ENCODE results near the gene THRSP. TPM values are rescaled to one million over a fixed set of nuclear protein-coding genes. Genes with fewer than 3 reads are reported as not detected.
"Not testable (repeated sequence)": the region's sequence is repeated elsewhere in the genome, so short reads cannot be mapped to it uniquely, and the experiment has no call there.

THRSP gene
- total RNA-seq, 4 donors from 2014 or later = not detected

DNA sequence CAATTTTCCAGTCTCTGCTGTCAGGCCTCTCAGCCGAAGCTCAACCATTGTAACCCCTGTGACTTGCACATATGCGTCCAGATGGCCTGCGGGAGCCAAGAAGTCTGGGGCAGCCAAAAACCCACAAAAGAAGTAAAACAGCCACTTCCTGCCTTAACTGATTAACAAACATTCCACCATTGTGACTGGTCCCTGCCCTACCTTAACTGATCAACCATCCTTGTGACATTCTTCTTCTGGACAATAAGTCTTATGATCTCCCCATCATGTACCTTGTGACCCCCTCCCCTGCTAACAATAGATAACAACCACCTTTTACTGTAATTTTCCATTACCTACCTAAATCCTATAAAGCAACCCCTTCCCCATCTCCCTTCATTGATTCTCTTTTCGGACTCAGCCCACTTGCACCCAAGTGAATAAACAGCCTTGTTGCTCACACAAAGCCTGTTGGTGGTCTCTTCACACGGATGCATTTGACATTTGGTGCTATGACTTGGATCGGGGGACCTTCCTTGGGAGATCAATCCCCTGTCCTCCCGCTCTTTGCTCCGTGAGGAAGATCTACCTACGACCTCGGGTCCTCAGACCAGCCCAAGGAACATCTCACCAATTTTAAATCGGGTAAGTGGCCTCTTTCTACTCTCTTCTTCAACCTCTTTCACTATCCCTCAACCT lies 17.3 kb downstream of the THRSP start:
- Histone ChIP-seq H3K27ac (peak overlapping the region in 1 of 4 donors; percentile 92), H3K27me3 (no peaks in the 10 kb centered on the region), H3K4me3 (no peak overlapping the region), H3K36me3 (no peaks in the 10 kb centered on the region), H3K4me1 (peaks cover 10 to 34% (median 21%) of the 10 kb centered on the region in 4 donors), H3K9me3 (no peaks in the 10 kb centered on the region)
- intact Hi-C loops (cut with DNase I; ENCODE audit: low total_unique reads) = no loop called here
- WGBS, 2 donors (ENCODE audit: low coverage in 1 of 2) = 79% methylated on average over 9 to 11 of the region's 11 CpGs
- DNase-seq = no peak
- in situ Hi-C loops (cut with MboI; ENCODE audit: low pct_ligation_motif_present in 1 of 4, low pct_unique_long_range_greater_than_20kb in 1 of 4, low sequenced_read_pairs in 3 of 4) = no loop called here
- TF ChIP-seq CTCF (IDR thresholded peaks at IDR 0.05) = no peak
- TF ChIP-seq POLR2A (IDR thresholded peaks at IDR 0.05) = no peak
- TF ChIP-seq EP300 (IDR thresholded peaks at IDR 0.05; ENCODE audit: low read depth) = no peak
- TF ChIP-seq POLR2AphosphoS5 (IDR thresholded peaks at IDR 0.05) = no peak

DNA sequence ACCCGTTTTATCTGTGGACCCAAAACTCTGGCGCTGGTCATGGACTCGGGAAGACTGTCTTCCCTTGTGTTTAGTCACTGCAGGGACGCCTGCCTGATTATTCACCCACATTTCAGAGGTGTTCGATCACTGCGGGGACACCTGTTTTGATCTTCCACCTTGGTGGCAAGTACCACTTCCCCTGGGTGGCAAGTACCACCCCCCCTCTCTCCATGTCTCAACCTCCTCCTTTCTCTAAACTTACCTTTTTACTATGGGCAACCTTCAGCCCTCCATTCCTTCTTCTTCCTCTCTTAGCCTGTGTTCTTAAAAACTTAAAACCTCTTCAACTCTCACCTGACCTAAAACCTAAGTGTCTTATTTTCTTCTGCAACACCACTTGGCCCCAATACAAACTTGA lies 17.9 kb downstream of the THRSP start:
- no peaks in the 10 kb centered on the region for H3K9me3 ChIP-seq
- intact Hi-C loops (cut with DNase I; ENCODE audit: low total_unique reads) (no loop called here), in situ Hi-C loops (cut with MboI; ENCODE audit: low pct_ligation_motif_present in 1 of 4, low pct_unique_long_range_greater_than_20kb in 1 of 4, low sequenced_read_pairs in 3 of 4) (no loop called here)
- no peak for DNase-seq
- H3K27ac ChIP-seq = no peak overlapping the region
- H3K27me3 ChIP-seq = no peaks in the 10 kb centered on the region
- TF ChIP-seq POLR2AphosphoS5 (IDR thresholded peaks at IDR 0.05) = no peak
- no peaks in the 10 kb centered on the region for H3K36me3 ChIP-seq
- WGBS, 2 donors (ENCODE audit: low coverage in 1 of 2) = 83 to 94% methylated on average over 5 to 6 of the region's 6 CpGs
- H3K4me1 ChIP-seq = peaks cover 10 to 30% (median 19%) of the 10 kb centered on the region in 4 donors
- no peak overlapping the region for H3K4me3 ChIP-seq

- in situ Hi-C loops (cut with MboI; ENCODE audit: low pct_ligation_motif_present in 1 of 4, low pct_unique_long_range_greater_than_20kb in 1 of 4, low sequenced_read_pairs in 3 of 4) = no loop called here
Observed at GRCh38 chr11:78082146-78082545, 18.5 kb downstream of the THRSP start.

DNA sequence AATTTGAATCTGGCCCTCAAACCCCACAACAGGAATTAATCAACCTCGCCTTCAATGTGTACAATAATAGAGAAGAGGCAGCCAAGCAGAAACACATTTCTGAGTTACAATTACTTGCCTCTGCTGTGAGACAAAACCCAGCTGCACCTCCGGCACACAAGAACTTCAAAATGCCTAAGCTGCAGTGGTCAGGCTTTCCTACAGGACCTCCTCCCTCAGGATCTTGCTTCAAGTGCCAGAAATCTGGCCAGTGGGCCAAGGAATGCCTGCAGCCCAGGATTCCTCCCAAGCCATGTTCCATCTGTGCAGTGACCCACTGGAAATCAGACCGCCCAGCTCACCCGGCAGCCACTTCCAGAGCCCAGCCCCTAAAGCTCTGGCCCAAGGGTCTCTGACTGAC lies 19.4 kb downstream of the THRSP start:
- H3K9me3 ChIP-seq = no peaks in the 10 kb centered on the region
- H3K36me3 ChIP-seq = no peaks in the 10 kb centered on the region
- H3K4me3 ChIP-seq = no peak overlapping the region
- no peak overlapping the region for H3K27ac ChIP-seq
- in situ Hi-C loops (cut with MboI; ENCODE audit: low pct_ligation_motif_present in 1 of 4, low pct_unique_long_range_greater_than_20kb in 1 of 4, low sequenced_read_pairs in 3 of 4) = no loop called here
- WGBS, 2 donors (ENCODE audit: low coverage in 1 of 2) = 68% methylated on average over 4 of the region's 4 CpGs; no CpG with 5 or more reads in 1 of the 2 donors
- H3K27me3 ChIP-seq = no peaks in the 10 kb centered on the region
- peaks cover 5 to 15% (median 7%) of the 10 kb centered on the region in 4 donors for H3K4me1 ChIP-seq
- TF ChIP-seq POLR2A (IDR thresholded peaks at IDR 0.05) (no peak), EP300 (IDR thresholded peaks at IDR 0.05; ENCODE audit: low read depth) (no peak), POLR2AphosphoS5 (IDR thresholded peaks at IDR 0.05) (no peak)
- DNase-seq = no peak
- intact Hi-C loops (cut with DNase I; ENCODE audit: low total_unique reads) = no loop called here

More at GRCh38 chr11:78082146-78082545, 18.5 kb downstream of the THRSP start:
- Histone ChIP-seq H3K27me3 (no peaks in the 10 kb centered on the region), H3K9me3 (no peaks in the 10 kb centered on the region), H3K36me3 (no peaks in the 10 kb centered on the region), H3K4me1 (peaks cover 10 to 24% (median 15%) of the 10 kb centered on the region in 4 donors), H3K4me3 (no peak overlapping the region), H3K27ac (no peak overlapping the region)
- WGBS, 2 donors (ENCODE audit: low coverage in 1 of 2) = 87 to 91% methylated on average over 3 to 8 of the region's 8 CpGs
- intact Hi-C loops (cut with DNase I; ENCODE audit: low total_unique reads) = no loop called here
- DNase-seq = no peak
- TF ChIP-seq CTCF (IDR thresholded peaks at IDR 0.05) (no peak), POLR2AphosphoS5 (IDR thresholded peaks at IDR 0.05) (no peak), POLR2A (IDR thresholded peaks at IDR 0.05) (no peak), EP300 (IDR thresholded peaks at IDR 0.05; ENCODE audit: low read depth) (no peak)

DNA sequence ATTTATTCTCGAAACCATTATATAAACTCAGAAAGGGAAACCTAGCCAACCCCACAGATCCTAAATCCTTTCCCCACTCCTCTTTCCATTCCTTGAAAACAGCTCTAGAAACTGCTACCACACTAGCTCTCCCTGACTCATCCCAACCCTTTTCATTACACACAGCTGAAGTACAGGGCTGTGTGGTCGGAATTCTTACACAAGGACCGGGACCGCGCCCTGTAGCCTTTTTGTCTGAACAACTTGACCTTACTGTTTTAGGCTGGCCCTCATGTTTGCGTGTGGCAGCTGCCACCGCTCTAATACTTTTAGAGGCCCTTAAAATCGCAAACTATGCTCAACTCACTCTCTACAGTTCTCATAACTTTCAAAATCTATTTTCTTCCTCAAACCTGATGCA lies 20.8 kb downstream of the THRSP start:
- H3K27me3 ChIP-seq; in situ Hi-C loops (cut with MboI; ENCODE audit: low pct_ligation_motif_present in 1 of 4, low pct_unique_long_range_greater_than_20kb in 1 of 4, low sequenced_read_pairs in 3 of 4); H3K4me1 ChIP-seq; H3K9me3 ChIP-seq; intact Hi-C loops (cut with DNase I; ENCODE audit: low total_unique reads); H3K27ac ChIP-seq; H3K4me3 ChIP-seq; H3K36me3 ChIP-seq; DNase-seq: not testable (repeated sequence)
- 83 to 85% methylated on average over 8 of the region's 8 CpGs for WGBS, 2 donors (ENCODE audit: low coverage in 1 of 2)
